Mammary epithelial cell (primary cell): ENCODE results near the gene DIO2.

Experiments
- CTCF ChIP-seq, 2 donors: IDR thresholded peaks in 1 of 2; conservative IDR thresholded peaks in 1 of 2; 2 replicates each; pipeline ENCODE4 v1.5.1; 2011 to 2012; ENCODE audit warnings: inconsistent platforms in 2 of 2, low read length in 2 of 2, mild to moderate bottlenecking in 2 of 2, control low read depth in 1 of 2, low read depth in 1 of 2; ENCODE audit not compliant: insufficient read depth in 1 of 2; ENCODE audit errors: extremely low read depth in 1 of 2
- EZH2 ChIP-seq: IDR thresholded peaks from 2 replicates; pipeline ENCODE4 v1.6.1; 2012; ENCODE audit warnings: low read length, inconsistent platforms, borderline replicate concordance

- TF ChIP-seq CTCF (conservative IDR thresholded peaks at IDR 0.05 in 1 of 2, IDR thresholded peaks at IDR 0.05 in 1 of 2; ENCODE audit: extremely low read depth in 1 of 2, insufficient read depth in 1 of 2, low read depth in 1 of 2, low read length in 2 of 2) (no peak), EZH2 (no peak)
Measured at GRCh38 chr14:80215081-80215480, 3.8 kb upstream of the DIO2 start.
